DMS53 (cell line): Measurements from ENCODE around the gene SPECC1.
A peak's percentile ranks its signal among the peaks of the same experiment; 100 is the strongest.
"Not testable (repeated sequence)": the region's sequence is repeated elsewhere in the genome, so short reads cannot be mapped to it uniquely, and the experiment has no call there.

Experiments
- DNase-seq: peaks from one replicate; lab custom pipeline; 2025; lab: John Stamatoyannopoulos, UW

SPECC1 gene

DNA sequence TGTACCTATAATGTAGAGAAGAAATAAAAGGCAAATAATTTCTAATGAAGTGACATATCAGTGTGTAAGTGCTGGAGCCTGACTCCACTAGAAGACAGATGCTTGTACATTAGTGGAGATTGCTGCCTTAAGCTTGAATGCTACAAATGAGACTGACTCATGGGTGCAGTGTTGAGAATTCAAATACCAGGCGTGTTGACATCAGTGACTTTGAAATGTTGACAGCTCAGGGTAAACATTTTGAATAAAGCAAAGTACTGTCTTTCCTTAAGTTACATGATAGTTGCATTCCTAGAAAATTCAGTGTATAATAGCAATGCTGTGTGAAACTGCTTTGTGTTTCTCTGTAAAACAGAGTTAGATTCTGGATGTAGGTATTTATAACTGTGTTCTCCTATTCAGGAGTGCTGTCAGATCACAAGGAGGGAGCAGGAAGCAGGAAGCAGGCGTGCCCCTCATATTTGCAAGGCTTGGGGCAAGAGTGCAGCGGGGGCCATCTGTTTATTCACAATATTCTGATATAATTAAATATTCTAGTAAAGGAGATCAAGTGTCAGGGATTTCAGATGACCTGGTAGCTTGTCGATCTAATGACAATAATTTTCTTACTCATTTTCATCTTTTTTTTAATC lies 119.0 kb downstream of the SPECC1 start:
- DNase-seq = no peak

DNA sequence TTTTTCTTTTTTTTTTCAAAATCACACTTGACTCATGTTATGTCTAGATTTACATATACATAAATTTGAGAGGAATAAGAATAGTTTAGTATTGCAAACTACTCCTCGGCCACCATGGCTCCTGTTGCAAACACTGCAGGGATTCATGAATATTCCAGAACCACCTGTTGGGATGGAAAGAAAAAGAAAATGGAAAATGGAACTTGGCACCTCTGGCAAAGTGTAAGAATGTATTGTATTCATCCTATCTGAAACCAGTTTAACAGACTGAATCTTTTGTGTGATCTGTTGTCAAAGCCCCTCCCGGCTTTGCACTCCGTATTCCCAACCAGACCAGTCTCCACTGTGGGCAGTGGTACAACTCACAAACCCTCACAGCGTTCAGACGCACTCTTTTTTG lies 124.4 kb downstream of the SPECC1 start:
- no peak for DNase-seq

DNA sequence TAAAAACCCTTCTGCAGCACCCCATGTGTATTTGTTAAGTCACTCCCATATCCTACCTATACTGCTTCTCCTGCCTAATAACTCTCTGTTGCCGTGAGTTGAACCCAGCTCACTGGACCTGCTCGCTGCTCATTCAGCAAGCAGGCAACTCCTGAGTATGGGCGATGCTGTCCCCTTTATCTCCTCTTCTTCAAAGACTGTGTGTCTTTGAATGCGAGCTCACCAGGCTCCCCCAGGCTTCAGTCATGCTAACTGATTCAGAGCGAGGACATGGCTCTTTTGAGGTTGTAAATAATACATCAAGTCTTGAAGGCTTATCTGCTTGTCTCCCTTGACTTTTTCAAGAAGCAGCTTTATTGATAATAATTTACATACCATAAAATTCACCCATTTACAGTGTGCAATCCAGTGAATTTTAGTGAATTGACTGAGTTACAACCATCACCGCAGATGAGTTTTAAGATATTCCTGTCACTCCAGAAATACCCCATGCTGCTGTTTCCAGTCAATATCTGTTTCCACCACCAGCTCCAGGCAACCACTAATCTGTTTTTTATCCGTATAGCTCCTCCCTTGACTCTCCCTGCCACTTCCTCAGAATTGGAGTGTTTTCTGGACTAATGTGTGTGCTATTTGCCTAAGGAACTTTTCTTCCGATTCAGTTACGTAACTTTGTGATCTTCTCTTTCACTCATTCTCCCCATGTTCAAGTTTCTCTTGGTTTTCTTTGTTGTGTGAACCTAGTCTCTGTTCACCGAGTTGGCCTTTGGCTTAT lies 132.2 kb downstream of the SPECC1 start:
- no peak for DNase-seq

DNA sequence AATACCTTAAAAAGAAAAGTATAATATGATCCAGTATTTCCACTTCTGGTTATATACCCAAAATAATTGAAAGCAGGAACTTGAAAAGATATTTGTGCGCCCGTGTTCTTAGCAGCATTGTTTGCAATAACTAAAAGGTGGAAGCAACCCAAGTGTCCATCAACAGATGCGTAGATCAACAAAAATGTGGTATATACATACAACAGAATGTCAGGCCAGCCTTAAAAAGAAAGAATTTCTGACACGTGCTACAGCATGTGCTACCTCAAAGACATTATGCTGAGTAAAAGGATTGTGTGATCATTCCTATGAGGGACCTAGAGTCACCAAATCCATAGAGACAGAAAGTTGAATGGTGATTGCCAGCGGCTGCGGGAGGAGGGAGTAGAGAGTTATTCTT lies 133.1 kb downstream of the SPECC1 start:
- no peak for DNase-seq

DNA sequence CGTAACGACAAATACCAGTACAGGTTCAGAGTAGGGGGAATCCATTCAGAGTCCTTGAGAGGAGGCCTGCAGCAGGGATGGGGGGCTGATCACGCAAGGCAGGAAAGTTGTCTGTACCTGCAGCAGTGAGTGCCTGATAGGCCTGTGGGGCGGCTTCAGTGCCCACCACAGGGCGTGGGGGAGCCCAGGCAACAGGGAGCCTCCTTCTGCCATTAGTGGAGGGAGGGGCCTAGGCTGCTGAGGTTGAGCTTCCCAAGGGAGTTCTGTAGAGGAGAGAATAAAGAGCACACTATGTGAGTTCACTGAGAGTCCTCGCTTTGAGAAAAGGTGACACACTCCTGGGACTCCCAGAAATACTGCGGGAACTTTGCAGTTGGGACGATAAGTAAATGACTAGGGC lies 134.6 kb downstream of the SPECC1 start:
- no peak for DNase-seq

DNA sequence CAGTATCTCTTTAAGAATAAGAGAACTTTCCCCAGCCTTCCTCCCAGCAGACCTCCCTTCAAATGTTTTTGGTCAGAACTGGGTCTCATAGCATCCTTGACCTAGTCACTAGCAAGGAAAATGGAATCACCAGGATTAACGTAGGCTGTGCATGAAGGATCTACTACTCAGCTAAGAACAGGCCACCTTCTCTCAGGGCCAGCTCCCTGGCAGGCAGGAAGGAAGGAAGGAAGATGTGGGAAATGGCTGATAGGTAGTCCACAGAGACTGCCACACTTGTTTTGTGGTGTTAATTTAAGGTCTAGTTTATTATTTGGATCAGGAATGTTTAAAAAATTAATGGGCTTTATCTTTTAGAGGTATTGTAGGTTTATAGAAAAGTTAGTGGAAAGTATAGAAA lies 136.4 kb downstream of the SPECC1 start:
- no peak for DNase-seq

DNA sequence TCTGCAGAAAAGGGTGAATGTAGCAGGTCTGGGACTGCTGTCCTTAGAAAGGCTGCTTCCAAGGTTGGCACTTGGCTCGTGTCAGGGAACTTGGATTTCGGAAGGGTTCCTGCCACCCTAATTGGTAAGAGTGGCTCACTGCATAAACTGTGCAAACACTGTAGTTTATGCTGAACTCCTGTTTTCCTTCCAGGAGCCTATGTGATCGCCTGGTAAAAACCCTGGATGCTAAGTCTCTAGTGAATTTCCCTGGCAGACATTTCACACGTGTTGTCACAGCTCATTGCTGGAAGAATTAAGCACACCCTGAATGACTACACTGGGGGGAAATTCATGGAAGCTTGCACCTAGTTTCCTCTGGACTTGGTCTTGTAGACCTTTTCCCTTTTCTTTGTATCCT lies 140.1 kb downstream of the SPECC1 start:
- DNase-seq = no peak

DNA sequence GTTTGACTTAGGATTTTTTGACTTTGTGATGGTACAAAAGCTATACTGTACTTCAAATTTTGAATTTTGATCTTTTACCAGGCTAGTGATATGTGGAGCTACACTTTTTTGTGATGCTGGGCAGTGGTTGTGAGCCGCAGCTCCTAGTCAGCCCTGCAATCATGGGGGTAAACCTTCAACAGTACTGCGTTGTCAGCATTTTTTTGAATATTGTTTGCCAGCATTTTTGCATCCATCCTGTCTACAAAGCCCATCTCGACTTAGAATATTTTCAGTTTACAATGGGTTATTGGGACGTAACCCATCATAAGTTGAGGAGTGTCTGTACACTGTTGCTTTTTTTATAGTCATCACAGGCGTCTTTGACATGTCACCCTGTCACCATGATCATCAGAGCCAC lies 142.0 kb downstream of the SPECC1 start:
- no peak for DNase-seq

DNA sequence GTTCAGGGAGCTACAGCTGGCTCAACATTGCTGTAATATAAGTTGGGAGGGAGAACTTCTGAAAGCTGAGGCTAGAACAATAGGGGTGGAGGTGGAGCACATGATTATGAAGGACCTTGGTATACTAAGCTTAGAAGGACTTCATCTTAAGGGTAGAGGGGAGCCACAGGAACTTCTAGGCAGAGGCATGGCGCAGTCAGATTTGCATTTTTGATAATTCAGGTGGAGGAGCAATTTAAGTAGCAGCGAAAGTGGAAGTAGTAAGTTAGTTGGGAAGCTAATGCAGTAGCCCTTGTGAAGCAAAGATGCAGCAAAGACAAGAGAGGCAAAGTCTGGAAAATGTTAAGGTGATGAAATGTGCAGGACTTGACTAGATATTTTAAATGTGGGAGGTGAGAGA lies 144.1 kb downstream of the SPECC1 start:
- no peak for DNase-seq

DNA sequence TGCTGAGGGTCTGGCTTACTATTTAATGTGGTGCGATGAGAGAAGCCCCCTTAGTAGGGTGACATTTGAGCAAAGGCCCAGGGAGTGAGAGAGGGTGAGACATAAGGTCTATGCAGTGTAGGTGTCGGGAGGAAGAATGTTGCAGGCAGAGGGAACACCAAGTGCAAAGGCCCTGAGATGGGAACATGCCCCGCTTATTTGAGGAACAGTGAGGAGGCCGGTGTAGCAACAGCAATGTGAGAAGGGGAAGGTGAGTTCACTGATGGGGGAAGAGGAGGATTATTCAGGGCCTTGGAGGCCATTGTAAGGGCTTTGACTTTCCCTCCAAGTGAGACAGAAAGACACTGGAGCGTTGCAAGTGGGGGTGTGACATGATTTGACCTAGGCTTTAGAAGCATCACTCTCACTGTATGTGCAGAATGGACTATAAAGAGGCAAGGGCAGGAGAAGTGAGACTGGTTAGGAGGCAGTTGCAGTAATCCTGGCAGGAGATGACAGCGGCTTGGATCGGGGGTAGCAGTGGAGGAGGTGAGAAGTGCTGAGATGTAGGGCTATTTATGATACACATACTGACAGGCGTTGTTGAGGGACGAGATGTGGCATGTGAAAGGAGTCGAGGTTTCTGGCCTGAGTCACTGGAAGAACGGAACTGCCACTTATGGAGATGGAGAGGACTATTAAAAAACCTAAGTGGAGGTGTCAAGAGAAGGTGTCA lies 145.3 kb downstream of the SPECC1 start:
- no peak for DNase-seq

DNA sequence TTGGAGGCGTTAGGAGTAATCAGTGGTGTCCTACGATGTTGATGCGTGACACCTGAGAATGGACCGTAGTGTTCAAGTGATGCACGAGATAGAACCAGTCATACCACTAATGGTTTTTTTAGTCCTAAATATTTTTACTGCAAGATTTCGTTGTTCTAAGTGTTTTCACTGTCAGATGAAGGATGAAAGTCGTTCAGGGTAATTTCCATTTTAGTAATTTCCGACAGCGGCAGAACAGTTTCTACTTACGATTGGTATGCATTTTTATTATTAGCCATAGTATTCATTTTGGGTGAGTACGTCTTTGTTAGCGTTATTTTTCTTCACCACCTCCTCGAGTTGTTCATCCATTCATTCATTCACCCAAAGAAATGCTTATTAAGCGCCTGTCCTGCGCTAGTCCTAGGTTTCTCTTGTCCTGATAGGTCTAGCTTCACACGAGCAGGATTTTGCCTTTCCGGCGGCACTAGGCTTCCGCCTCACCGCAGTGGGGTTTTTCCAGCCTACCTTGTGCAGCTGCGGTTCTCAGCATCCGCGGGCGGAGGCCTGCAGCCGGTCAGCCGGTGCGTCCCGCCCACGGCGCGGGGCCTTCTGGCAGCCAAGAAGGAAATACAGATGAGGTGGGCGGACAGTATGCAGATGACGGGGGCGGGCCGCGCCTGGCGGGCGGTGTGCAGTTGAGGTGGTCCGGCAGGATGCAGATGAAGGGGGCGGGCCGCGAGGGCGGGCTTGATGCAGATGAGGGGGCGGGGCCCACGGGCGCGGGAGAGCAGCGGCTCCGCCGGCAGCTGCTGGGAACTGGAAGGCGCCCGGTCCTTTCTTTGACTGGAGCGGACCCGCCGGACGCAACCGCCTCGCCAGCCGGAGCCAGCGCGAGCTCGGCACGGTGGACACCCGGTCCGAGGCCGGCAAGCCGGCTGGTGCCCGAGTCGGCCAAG lies 146.4 kb downstream of the SPECC1 start:
- DNase-seq = peak; percentile 98

DNA sequence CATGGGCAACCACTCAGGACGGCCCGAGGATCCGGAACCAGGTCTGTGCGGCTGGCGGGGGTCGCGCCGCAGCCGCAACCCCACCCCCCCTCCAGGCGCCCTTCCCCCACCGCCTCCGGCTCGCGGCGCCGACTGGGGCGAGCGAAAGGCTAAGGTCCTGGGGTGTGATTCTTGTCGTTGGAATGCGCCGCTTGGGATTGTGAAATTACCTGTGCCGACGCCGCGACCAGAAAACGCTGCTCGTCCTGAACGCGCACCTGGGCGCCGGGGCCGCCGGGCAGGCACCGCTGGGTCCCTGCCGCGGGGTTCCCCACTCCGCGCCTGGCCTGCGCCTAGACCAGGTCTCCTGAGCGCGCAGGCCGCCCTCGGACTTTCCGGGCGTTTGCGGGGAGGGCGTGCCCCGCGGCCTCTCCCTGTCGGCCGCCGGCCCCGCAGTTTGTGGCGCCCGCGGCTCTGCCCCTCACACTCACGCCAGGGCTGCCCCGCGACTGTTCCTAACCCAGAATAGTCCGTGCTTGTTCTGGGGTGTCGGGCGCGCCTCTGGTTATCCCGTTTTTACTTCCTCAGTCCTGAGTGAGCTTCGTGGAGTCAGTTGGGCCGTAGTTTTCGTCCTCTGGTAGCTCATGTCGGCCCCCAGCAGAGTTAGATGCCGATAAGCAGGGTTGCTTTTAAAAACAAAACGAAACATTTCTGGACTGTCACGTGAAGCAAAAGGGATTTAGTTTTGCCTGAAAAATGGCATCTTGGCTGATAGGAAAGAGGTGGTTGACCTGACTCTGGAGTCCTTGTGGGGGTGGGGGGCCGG lies 147.2 kb downstream of the SPECC1 start:
- peak; percentile 69 for DNase-seq

DNA sequence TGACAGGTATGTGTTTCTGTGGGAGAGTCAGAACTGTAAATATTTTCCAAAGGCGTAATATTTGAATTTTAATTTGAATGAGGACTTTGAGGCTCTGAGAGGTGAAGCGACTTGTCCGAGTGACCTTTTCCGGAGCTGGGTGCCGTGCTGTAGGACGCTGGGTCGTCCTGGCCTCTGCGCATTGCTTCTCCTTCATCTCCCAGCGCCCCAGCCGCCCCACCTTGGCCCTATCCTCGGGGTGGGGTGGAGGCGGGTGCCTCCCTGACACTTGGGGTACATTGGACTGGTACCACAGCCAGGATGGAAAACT lies 147.8 kb downstream of the SPECC1 start:
- DNase-seq = no peak

DNA sequence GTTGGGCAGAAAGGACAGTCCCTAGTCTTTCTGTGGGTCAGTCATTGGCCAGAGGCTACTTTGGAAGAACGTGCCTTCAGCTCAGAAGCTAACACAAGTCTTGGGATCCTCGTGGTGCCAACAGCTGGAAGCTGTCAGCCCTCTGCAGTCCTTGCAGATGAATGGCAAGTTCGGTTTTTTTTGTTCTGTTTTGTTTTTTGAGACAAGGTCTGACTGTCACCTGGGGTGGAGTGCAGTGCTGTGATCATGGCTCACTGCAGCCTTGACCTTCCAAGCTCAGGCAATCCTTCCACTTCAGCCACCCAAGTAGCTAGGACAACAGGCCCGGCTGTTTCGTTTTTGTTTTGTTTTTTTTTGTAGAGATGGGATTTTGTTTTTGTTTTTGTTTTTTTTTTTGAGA lies 149.4 kb downstream of the SPECC1 start:
- DNase-seq = no peak

DNA sequence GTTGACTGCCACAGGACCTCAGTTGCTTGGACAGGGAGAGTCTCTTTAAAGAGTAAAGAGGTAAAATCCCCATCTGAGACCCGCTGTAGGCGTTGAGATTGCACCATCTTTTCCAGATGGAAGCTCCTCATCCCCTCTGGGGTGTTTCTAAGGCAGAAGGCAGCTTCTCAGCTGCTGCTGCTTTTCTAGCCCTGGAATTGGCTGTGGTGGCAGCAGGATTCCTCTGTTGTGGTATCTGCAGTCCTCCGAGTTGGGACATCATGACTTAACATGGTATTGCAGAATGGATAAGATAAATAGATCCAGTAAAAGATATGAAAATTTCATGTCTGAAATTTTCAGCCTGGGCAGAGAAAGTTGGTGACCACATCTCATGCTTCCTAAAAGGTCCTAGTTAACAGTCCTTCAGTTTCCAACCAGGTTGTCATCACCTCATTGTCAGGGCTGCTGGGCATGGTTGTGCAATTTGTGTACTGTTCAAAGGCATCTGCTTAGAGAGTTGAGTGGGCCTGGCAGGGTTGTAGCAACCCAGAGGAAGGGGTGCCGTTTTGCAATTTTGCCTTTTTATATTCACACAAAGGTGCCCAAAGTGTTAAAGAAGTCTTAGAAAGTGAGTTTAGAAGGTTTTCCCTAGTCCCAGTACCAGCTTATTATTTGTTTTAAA lies 150.4 kb downstream of the SPECC1 start:
- DNase-seq = no peak

DNA sequence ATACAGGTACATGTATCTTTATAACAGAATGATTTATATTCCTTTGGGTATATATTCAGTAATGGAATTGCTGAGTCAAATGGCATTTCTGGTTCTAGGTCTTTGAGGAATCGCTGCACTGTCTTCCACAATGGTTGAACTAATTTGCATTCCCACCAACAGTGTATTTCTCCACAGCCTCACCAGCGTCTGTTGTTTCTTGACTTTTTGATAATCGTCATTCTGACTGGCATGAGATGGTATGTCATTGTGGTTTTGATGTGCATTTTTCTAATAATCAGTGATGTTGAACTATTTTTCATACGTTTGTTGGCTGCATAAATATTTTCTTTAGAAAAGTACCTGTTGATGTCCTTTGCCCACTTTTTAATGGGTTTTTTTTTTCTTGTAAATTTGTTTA lies 156.4 kb downstream of the SPECC1 start:
- not testable (repeated sequence) for DNase-seq

DNA sequence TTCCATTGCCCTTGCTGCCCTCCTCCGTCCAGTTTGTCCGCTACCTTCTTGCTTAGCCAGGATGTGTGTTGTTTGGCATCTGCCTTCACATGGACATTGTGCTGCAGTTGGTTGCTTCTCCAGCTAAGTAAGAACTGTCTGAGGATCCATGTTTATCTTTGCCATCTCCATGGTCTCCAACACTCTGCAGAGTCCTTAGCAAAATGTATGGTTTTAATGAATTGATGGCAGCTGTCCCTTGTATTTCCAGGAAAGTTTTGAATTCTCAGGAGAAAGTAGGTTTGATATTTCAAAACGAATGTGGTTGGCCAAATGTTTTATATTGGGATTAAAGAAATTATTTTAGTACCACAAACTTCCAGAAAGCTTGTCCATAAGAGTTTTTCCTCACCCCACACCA lies 160.9 kb downstream of the SPECC1 start:
- DNase-seq = no peak

DNA sequence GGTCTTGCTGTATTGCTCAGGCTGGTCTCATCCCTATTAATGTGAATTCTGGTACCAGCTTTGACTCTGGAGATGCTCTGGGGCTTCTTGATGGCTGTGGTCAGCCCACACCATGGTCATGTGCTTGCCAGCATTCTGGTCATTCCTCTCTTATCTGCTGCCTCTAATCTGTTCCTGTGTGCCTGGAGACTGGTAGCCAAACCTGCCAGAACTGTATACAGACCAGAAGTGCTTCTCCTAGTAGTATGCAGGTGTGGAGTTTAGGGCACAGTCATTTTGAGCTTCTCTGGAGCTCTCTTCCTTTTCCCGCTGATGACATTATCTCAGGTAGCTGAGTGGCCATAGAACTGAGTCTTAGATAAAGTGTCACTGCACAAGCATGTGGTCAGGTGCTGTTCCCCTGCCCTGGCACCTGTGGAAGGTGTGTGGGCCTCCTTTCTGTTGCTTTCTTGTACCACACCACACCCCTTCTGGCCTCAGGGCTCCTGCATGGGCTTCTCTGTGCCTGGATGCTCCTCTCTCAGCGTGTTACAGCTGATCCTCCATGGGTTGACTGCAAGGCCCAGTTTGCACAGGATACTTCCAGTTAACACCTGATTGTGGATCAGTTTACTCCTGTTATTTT lies 162.7 kb downstream of the SPECC1 start:
- no peak for DNase-seq

DNA sequence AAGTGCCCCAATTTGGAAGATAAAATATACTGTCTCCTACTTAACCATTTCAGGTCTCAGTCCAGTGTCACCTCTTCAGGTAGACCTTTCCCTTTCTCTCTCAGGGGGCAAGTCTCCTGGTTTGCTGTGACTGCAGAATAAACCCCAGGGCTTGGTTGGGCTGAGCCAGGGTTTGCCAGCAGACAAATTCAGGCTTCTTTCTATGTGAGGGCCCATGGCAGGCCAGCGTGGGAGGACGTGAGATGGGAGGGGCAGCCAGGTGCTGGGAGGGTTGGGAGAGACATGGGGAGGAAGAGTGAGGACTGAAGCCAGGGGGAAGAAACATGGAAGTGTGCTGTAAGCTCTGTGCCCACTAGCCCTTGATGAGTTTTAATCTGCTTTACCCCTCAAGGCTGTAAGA lies 163.2 kb downstream of the SPECC1 start:
- DNase-seq = no peak

DNA sequence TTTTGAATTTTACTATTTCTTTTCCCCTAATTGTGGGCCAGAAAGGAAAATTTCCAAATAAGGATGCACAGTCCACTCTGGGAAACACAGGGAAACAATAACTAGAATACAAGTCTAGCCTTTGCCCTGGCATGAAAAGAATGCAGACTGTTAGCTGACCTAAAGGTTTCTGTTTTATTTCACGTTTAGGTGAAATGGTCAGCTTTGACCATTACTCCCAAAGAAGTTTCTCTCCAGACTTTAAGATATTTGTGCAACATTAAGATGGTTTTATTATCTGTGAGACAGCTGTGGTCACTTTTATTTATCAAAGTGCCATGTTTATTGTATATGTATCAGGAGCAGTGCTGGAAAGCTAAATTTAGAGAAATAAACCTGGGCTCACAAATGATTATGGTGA lies 163.9 kb downstream of the SPECC1 start:
- DNase-seq = no peak
